IPS-NIHi11 (cell line): ENCODE data around the gene NOL11.
"Not testable (repeated sequence)": the region's sequence is repeated elsewhere in the genome, so short reads cannot be mapped to it uniquely, and the experiment has no call there.

Source experiments
- DNase-seq: peaks from one replicate; pipeline ENCODE4 v3.0.0; 2012; ENCODE audit warnings: mixed read lengths, low spot score

Gene NOL11

DNA sequence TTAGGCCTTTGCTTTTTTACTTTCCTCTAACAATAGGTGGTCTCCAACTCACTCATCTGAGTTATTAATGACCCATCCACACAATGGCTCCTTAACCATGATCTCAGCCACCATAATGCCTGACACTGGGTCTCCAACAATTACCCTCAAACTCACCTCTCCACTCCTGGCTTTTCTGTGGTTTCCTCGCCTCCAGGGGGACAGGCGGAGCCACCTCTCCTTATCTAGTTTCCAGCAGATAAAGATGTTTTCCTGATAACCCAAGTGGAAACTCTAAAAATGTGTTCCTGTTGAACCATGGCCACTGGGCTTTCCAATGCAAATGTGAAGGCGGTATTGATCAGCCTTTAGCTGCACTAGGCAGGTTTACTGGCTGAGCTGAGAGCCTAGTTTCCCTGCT, 9.4 kb upstream of the NOL11 start:
- DNase-seq, result no peak

DNA sequence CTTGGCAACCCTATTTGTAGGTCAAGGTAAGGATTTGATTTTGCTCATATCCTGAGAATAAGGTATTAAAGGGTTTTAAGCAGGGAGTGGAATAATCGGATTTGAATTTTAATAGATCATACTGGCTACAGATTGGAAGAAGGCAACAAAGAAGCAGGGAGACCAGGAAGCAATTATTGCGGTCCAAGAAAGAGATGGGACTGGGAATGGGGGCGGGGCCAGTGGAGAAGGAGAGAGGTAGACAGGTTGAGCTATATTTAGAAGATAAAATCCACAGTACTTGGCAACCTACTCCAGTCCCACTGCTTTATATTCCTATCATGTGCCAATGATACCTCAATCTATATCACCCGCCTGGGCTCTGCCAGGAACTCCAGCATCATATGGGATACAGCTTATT, 5.8 kb upstream of the NOL11 start:
- DNase-seq, result no peak

DNA sequence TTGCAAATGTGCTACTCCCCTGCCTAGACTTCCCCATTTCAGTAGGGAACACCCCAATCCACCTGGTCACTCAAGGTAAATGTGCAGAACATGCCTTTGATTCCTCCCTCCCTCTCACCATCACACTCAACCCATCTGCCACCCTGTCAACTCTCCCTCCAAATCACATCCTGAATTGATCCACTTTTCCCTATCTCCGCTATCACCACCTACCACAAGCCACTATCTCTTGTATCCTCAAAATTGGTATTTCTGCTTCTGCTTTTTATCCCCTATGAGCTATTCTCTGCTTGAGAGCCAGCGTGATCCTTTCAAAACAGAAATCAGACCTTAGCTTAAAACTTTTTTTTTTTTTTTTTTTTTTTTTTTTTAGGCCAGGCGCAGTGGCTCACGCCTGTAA, 5.4 kb upstream of the NOL11 start:
- no peak for DNase-seq

DNA sequence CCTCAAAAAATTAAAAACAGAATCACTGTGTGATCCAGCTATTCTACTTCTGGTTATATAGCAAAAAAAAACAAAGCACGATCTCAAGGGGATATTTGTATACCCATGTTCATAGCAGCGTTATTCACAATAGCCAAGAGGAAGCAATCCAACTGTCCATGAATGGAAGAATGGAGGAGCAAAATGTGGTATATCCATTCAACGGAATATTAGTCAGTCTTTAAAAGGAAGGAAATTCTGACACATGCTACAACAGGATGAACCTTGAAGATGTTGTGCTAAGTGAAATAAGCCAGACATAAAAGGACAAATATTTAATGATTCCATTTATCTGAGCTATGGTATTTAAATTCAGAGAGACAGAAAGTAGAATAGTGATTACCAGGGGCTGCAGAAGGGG, 4.6 kb upstream of the NOL11 start:
- no peak for DNase-seq

DNA sequence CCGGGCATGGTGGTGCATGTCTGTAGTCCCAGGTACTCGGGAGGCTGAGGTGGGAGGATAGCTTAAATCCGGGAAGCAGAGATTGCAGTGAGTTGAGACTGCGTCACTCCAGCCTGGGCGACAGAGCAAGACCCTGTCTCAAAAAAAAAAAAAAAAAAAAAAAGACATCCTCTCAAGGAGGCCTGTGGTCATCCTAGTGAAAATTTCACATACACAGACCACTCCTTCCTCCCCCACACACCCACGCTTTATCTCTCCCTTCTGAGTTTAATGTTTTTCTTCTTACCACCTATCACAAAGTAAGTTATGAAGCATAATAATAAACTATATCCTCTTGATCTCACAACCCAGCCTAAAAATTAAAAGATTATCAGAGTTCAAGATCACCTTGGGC, 1.3 kb upstream of the NOL11 start:
- no peak for DNase-seq

DNA sequence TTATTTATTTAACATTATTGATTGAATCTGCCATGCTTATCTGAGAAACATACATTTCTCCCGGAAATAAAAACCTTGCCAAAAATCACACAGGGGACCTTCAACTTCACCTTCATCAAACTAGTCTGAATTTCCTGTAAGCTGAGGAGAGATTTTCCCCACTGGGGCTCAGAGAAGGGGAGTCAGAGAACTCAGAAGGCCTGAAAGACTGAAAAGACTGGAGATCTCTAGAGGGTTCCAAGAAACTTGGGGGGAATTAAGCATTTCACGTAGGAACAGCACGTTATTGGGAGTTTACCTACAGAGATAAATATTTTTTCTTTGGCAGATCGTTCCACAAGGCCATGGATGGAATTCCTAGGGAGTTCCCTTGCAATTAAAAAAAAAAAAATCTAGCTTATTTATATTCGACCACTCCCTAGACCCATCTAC, 528 bp upstream of the NOL11 start:
- no peak for DNase-seq

DNA sequence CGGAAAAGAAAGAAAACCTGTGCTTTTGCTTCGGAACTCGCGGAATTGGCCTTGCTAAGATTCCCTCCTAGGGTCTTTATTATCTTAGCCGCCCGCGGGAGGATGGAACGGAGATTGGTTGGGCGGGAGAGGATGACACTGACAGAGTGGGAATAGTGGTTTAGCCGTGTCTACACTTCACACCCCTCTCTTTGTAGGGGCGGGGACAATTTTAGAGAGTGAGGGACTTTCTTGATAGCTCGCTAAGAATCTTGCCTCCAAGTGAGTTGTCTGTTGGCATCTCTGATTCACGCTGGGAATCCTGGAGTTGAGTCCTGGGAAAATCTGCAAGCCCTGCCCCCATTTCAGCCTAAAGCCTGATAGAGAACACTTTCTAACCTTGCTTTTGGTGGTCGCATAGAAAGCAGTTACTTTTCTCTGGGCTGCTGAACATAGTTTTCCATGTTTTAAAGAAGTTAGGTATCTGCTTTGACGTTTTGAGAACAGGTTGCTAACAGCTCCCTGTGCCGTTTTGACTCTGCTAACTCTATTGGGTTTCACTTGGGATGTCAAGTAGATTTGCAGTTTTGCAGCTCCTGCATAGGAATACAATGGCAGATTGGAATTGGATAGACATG, 697 bp downstream of the NOL11 start:
- DNase-seq, result no peak

DNA sequence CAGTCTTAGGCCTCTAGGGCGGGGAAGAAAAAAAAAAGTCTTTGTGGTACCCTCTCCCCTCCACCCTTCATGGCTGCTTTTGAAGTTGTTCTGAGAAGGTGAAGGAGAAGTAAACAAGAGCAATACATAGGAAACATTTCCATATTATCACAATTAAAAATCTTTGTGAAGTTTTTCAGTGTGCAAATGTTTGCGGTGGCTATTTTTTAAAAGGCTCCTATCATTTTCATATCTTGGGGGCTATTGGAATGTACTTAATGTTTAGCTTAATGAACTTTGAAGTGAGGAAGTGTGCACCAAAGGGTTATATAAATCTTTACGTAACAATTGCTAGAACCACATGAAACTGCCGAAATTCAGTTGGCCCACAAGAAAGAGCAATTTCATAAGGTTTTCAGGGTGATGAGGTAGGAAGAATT, 7.6 kb downstream of the NOL11 start:
- no peak for DNase-seq

DNA sequence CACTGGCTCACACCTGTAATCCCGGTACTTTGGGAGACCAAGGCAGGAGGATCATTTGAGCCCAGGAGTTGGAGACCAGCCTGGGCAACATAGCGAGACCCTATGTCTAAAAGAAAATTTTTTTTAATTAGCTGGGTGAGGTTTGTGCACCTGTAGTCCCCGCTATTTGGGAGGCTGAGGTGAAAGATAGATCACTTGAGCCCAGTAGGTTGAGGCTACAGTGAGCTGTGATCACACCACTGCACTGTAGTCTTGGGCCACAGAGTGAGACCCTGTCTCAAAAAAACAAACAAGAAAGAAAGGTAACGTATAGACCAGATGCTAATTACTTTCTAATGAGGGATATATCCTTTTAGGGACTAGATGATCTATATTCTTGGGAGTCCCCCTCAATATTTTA, 8.1 kb downstream of the NOL11 start:
- no peak for DNase-seq

DNA sequence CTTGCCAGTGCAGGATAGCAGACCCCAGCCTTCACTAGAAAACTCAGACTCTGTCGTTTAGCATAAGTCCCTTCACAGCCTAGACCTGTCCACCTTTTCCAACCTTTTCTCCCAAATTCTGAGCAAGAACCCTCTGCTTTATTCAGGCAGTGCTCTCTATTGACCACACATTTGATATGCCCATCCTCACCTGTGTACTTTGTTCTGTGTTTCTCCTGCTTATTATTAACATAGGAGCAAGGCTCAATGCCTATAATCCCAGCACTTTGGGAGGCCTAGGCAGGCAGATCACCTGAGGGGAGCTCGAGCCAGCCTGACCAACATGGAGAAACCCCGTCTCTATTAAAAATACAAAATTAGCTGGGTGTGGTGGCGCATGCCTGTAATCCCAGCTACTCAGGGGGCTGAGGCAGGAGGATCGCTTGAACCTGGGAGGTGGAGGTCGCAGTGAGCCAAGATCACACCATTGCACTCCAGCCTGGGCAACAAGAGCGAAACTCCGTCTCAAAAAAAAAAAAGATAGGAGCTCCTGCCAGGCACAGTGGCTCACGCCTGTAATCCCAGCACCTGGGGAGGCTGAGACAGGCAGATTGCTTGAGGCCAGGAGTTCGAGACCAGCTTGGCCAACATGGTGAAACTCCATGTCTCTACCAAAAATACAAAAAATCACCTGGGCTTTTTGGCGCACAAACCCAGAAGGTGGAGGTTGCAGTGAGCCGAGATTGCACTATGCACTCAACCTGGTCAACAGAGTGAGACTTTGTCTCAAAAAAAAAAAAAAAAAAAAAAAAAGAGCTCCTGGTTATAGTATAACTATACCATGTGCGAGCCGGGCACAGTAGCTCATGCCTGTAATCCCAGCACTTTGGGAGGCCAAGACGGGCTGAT, 9.7 kb downstream of the NOL11 start:
- not testable (repeated sequence) for DNase-seq

DNA sequence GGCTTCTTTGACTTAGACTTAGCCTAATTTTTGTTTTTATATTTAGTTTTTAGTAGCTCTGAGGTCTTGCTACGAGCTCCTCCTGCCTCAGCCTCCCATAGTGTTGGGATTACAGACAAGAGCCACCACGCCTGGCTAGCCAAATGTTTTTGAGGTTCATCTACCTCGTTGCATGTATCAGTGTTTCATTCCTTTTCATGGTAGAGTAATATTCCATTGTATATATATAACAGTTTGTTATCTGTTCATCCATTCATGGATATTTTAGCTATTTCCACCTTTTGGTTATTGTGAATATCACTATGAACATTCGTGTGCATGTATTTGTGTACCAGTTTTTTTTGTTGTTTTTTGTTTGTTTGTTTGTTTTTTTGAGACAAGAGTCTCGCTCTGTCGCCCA, 12.2 kb downstream of the NOL11 start:
- no peak for DNase-seq

DNA sequence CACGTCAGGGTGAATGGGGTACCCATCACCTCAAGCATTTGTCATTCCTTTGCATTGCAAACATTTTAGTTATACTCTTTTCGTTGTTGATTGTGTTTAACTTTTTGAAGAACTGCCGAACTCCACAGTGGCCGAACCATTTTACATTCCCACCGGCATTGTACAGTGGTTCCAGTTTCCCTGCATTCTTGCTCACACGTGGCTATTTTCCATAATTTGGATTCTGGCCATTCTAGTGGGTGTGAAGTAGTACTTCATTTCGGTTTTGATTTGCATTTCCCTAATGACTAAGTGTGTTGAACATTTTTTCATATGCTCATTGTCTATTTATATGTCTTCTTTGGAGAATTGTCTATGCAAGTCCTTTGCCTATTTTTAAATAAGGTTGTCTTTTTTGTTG, 13.0 kb downstream of the NOL11 start:
- DNase-seq, result no peak

DNA sequence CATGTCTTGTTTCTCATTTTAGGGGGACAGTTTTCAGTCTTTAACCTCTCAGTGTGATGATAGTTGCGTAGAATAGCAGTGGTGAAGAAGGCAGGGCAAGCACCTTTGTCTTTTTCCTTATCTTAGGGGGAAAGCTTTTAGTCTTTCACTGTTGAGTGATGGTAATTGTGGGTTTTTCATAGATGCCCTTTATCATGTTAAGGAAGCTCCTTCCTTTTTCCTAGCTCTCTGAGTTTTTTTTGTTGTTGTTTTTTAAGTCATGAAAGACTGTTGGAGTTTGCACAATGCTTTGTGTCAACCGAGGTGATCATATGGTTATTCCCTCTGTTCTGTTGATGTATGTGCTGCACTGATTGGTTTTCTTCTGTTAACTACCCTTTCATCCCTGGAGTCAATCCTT, 15.7 kb downstream of the NOL11 start:
- peak; percentile 12 for DNase-seq

DNA sequence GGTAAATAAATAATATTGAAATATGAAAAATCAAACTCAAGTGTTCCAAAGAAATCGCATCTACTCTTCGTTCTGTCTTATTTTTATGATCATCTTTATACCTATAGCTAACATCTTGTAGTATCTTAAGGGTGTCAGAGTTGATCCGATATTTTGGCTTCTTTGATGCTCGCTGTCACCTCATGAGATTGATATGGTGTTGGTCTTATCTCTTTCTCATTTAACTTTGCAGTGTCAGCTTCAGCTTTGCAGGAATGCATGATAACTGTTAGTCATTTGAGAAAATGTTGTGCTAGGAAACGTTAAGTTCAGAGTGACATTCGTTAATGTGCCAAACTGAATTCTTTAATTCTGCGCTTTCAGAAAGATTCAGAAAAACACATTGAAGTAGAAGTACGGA, 19.4 kb downstream of the NOL11 start:
- DNase-seq, result no peak

DNA sequence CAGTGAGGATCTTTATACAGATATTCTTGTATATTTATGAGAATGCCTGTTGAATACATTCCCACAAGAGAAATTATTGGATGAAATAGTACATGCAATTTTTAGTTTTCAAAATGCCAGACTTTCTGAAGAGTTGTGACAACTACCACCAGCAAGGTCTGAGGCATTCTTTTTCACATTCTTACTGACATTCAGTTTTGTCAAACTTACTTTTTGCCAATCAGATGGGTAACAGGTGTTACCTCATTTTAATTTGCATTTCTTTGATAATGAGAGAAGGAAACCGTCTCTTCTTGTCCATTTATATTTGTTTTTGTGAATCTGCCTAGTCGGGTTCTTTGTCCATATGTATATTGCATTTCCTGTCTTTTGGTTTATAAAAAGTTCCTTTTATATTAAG, 24.3 kb downstream of the NOL11 start:
- DNase-seq, result no peak

DNA sequence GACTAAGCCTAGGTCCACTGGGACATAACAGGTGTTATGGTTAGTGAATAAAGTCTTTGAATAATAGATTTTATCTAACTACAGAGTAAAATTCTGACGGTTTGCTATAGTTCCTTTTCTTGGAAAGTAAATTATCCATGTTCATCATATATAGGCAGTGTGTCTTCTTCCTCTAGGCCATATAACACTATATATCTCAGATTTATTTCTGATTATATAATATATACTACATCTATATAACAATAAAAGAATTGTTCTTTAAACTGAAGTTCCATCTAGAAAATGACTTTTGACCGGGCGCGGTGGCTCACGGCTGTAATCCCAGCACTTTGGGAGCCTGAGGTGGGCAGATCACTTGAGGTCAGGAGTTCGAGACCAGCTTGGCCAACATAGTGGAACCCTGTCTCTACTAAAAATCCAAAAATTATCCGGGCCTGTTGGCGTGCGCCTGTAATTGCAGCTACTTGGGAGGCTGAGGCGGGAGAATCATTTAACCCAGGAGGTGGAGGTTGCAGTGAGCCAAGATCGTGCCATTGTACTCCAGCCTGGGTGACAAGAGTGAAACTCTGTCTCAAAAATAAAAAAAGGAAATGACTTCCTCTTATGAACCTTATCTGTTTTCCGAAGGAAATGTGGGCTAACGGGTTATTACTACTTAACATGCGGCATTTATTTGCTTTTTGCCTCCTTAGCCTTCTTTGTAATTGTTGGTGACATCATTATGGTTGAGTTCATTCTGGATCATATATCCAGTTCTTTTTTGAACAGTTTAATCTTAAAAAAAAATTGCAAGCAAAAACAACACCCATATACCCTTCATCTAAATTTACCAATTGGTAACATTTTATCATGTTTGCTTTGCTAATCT, 29.2 kb downstream of the NOL11 start:
- no peak for DNase-seq

DNA sequence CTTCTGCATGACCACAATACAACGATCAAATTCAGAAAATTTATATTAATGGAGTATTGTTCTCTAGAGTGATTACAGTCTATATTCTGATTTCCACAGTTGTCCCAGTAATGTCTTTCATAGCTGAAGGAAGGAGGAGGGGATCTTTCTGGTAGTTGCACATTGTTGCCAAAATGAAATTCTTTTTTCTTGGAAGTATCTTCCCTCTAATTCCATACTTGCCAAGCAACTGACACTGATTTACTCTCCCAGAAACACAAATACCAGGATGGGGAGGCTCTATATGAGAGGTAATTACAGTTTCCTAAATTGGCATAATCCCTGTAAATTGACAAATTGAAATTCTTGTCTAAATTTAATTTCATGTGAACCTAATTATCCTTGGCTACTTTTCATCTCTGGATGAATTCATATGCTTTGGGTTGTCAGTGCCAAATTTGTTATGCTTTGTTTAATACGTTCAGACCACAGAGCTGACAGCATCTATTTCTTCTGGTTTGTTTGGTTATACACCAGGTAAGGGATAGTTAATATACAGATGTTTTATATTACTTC, 30.0 kb downstream of the NOL11 start:
- no peak for DNase-seq

DNA sequence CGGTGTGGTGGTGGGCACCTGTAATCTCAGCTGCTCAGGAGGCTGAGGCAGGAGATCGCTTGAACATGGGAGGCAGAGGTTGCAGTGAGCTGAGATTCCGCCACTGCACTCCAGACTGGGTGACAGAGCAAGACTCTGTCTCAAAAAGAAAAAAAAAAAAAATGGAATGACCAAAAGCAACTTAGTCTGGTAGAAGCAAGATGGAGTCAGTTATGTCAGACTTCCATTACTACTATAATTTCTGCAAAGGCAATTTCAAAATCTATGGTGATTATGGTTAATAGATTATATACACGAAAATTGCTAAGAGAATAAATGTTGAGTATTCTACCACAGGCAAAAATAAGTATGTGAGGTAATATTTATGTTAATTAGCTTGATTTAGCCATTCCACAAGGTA, 32.3 kb downstream of the NOL11 start:
- DNase-seq, result no peak

DNA sequence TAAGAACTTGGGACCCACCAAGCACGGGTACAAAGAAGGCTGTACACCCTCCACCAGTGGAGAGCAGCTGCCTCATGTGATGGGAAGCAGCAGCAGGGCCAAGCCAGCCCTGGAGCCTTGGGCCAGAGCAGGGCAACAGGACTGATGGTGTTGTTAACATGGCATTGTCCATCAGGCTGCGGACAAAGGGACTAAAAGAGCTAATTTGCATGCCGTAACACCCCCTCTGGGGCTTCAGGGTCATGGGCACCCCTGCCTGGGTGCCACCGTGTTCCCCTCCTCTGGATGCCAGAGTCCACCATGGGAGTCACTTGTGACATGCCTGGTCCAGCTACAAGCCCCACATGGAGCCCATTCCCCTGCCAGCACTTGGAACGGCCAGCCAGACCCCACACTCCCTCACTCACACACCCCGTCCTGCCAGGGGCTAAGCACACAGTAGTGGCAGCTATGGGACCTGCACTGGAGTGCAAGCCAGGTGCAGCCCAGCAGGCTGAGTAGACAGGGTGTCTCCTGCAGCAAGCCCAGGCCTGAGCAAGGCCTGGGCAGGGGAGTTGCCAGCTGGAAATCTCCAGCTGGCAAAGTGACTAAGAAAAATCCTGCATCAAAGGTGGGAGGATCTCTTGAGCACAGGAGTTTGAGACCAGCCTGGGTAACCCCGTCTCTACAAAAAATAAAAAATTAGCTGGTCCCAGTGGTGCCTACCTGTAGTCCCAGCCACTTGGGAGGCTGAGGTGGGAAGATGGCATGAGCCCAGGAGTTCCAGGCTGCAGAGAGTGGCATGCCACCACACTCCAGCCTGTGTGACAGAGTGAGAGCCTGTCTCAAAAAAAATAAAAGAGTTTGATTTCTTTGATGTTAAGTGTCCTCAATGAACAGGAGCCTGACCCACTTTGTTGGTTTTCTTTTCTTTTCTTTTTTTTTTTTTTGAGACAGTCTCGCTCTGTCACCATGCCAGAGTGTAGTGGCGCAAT, 33.7 kb downstream of the NOL11 start:
- no peak for DNase-seq

DNA sequence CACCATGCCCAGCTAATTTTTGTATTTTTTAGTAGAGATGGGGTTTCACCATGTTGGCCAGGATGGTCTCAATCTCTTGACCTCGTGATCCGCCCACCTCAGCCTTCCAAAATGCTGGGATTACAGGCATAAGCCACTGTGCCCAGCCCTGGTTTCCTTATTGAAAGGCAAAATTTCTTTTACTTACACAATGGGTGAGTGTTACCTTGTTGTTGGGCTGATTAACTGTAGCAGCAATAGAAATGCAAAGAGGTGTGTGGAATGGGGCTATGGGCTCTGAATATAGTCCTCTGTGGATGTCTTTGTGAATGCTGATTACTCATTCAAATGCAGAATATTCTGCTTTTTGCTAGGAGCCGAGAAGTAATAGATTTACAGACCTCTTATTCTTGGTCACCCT, 34.4 kb downstream of the NOL11 start:
- DNase-seq, result peak; percentile 52

DNA sequence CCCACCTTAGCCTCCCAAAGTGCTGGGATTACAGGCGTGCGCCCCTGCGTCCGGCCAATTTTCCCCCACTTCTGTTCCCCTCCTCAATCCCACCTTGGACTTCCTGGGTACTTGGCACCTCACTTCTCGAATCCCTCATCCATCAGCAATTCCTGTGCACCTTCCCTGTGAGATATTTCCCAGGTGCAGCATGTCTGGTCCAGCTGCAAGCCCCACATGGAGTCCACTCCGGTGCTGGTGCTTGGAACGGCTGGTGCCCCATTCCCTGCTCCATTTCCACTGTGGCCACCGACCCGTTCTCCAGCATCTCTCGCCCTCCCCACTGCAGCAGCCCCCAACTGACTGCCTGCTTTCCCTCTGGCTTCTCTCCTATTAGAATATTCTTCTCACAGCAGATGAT, 35.3 kb downstream of the NOL11 start:
- no peak for DNase-seq
